OCI-LY1 (cell line): Measurements from ENCODE around the gene HRK.

Experiments
- H2AFZ ChIP-seq: fragments of 200-600 bp; sonication (generic), shearing (Covaris generic); 2 replicates; pipeline ENCODE4 v1.6.0; 2014; ENCODE audit warnings: antibody characterized with exemption, mild to moderate bottlenecking, low read length
- H3F3A ChIP-seq: fragments of 200-600 bp; sonication (generic), shearing (Covaris generic); 2 replicates; pipeline ENCODE4 v1.6.0; 2014; ENCODE audit warnings: mild to moderate bottlenecking, antibody characterized with exemption, low read length, moderate library complexity; ENCODE audit not compliant: insufficient read depth
- H3K27ac ChIP-seq: fragments of 200-600 bp; sonication (generic); 2 replicates; pipeline ENCODE4 v1.5.1; 2014; ENCODE audit warnings: low read length, mixed run types, mild to moderate bottlenecking, low read depth; ENCODE audit not compliant: poor library complexity, severe bottlenecking
- H3K27me3 ChIP-seq: fragments of 200-600 bp; sonication (generic); 2 replicates; pipeline ENCODE4 v1.6.0; 2014; ENCODE audit warnings: antibody characterized with exemption, mild to moderate bottlenecking, low read length, moderate library complexity; ENCODE audit not compliant: insufficient read depth
- H3K36me3 ChIP-seq: fragments of 200-600 bp; sonication (generic); 2 replicates; pipeline ENCODE4 v1.6.1; 2014; ENCODE audit warnings: mild to moderate bottlenecking, antibody characterized with exemption, low read length, moderate library complexity, mixed read lengths; ENCODE audit not compliant: insufficient read depth
- H3K4me1 ChIP-seq: fragments of 200-600 bp; sonication (generic); 2 replicates; pipeline ENCODE4 v1.5.1; 2014; ENCODE audit warnings: mild to moderate bottlenecking, low read length, moderate library complexity; ENCODE audit not compliant: insufficient read depth, severe bottlenecking
- H3K4me2 ChIP-seq: fragments of 200-600 bp; sonication (generic), shearing (Covaris generic); 2 replicates; pipeline ENCODE4 v1.6.1; 2014; ENCODE audit warnings: low read length
- H3K4me3 ChIP-seq: fragments of 200-600 bp; sonication (generic); 2 replicates; pipeline ENCODE4 v1.5.1; 2014; ENCODE audit warnings: low read length, low read depth, mild to moderate bottlenecking, mixed read lengths; ENCODE audit not compliant: poor library complexity, severe bottlenecking
- H3K79me2 ChIP-seq: fragments of 200-600 bp; shearing (Covaris generic); 2 replicates; pipeline ENCODE4 v1.6.1; 2016; ENCODE audit warnings: mixed run types, low read length, mixed read lengths; ENCODE audit not compliant: insufficient read depth
- H3K9ac ChIP-seq: fragments of 200-600 bp; sonication (generic), shearing (Covaris generic); 2 replicates; pipeline ENCODE4 v1.6.1; 2014; ENCODE audit warnings: mild to moderate bottlenecking, low read length, mixed read lengths
- H3K9me2 ChIP-seq: fragments of 200-600 bp; sonication (generic), shearing (Covaris generic); 2 replicates; pipeline ENCODE4 v1.6.1; 2014; ENCODE audit warnings: low read depth, mild to moderate bottlenecking, low read length, mixed read lengths
- H3K9me3 ChIP-seq: fragments of 200-600 bp; shearing (Covaris generic); 2 replicates; pipeline ENCODE4 v1.6.1; 2014; ENCODE audit warnings: low read length, mixed read lengths
- H4K20me1 ChIP-seq: fragments of 200-600 bp; sonication (generic), shearing (Covaris generic); 2 replicates; pipeline ENCODE4 v1.6.0; 2016; ENCODE audit warnings: mild to moderate bottlenecking, low read length; ENCODE audit not compliant: insufficient read depth
- CTCF ChIP-seq: fragments of 200-600 bp; sonication (generic), shearing (Covaris generic); IDR thresholded peaks from 2 replicates; pipeline ENCODE4 v1.5.1; 2017; ENCODE audit warnings: mild to moderate bottlenecking, antibody characterized with exemption, low read length, moderate library complexity, mixed read lengths
- EZH2 ChIP-seq: fragments of 200-600 bp; sonication (generic), shearing (Covaris generic); IDR thresholded peaks from 2 replicates; pipeline ENCODE4 v1.8.0; 2017; ENCODE audit warnings: borderline replicate concordance, mixed run types, mild to moderate bottlenecking, antibody characterized with exemption, low read length, moderate library complexity, mixed read lengths

Gene HRK

GRCh38 chr12:116882742-116883141 is 1.5 kb upstream of the HRK start:
- H3K9me2 ChIP-seq = no peaks in the 10 kb centered on the region
- no peaks in the 10 kb centered on the region for H3K27me3 ChIP-seq
- no peak overlapping the region for H2AFZ ChIP-seq
- H3K4me3 ChIP-seq = peak overlapping the region; percentile 71
- H3K27ac ChIP-seq = peak overlapping the region; percentile 72
- H3K9ac ChIP-seq = peak overlapping the region; percentile 84; the same call in 1 of the 2 replicates
- TF ChIP-seq EZH2 = no peak
- peak; percentile 65 for TF ChIP-seq CTCF
- peak overlapping the region; percentile 95 for H3K4me2 ChIP-seq
- H3K4me1 ChIP-seq = peaks cover 39% of the 10 kb centered on the region
- H4K20me1 ChIP-seq = no peaks in the 10 kb centered on the region
- peaks cover 26% of the 10 kb centered on the region for H3K79me2 ChIP-seq
- H3F3A ChIP-seq = no peaks in the 10 kb centered on the region
- H3K9me3 ChIP-seq = no peaks in the 10 kb centered on the region
- H3K36me3 ChIP-seq = peaks cover 17% of the 10 kb centered on the region

DNA sequence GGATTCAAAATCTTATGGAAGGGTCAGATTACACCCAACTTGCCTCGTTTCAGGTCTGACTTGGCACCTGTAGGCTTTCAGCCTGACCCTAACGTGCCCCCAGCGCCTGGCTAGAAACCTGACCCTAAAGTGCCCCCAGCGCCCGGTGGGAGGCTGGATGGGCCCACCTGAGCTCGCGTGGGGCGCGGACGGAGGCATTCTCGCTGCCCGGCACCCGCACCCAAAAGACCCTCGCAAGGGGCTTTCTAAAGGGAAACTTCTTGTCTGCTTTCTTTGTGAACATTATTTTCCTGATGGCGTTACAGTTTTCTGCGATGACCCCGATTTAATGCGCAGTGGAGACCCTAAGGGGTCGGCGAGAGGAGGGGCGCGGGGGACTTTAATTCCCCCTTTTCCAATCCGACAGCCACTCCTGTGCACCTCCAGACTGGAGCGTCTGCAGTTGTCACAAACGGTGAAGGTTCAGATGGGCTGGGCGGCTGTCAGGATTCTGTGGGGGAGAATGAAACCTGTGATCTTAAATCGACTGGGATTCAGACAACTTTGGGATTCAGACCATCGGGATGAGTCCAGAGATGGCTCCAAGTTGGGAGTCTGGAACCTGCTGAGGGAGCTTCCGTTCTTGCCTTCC is 751 bp upstream of the HRK start:
- Histone ChIP-seq H3K9me3 (no peaks in the 10 kb centered on the region), H3K27ac (peak overlapping the region; percentile 72), H3K4me1 (peaks cover 45% of the 10 kb centered on the region), H3F3A (no peaks in the 10 kb centered on the region), H3K4me2 (peak overlapping the region; percentile 95), H2AFZ (no peak overlapping the region), H3K79me2 (peaks cover 33% of the 10 kb centered on the region), H3K9me2 (no peaks in the 10 kb centered on the region), H3K27me3 (no peaks in the 10 kb centered on the region), H3K36me3 (peaks cover 24% of the 10 kb centered on the region), H3K4me3 (peak overlapping the region; percentile 71), H3K9ac (peak overlapping the region; percentile 84), H4K20me1 (no peaks in the 10 kb centered on the region)
- TF ChIP-seq CTCF (no peak), EZH2 (no peak)

GRCh38 chr12:116880817-116881324 is 370 bp downstream of the HRK start:
- no peaks in the 10 kb centered on the region for H3K9me2 ChIP-seq
- H2AFZ ChIP-seq = no peak overlapping the region
- peak overlapping the region; percentile 76 for H3K27ac ChIP-seq
- H3K4me1 ChIP-seq = peaks cover 45% of the 10 kb centered on the region
- H4K20me1 ChIP-seq = no peaks in the 10 kb centered on the region
- H3K4me2 ChIP-seq = peak overlapping the region; percentile 95
- peak; percentile 26 for TF ChIP-seq CTCF
- no peak for TF ChIP-seq EZH2
- H3K4me3 ChIP-seq = peak overlapping the region; percentile 86
- peaks cover 33% of the 10 kb centered on the region for H3K36me3 ChIP-seq
- H3K9ac ChIP-seq = peak overlapping the region; percentile 92
- H3K27me3 ChIP-seq = no peaks in the 10 kb centered on the region
- peaks cover 42% of the 10 kb centered on the region for H3K79me2 ChIP-seq
- no peaks in the 10 kb centered on the region for H3K9me3 ChIP-seq
- no peaks in the 10 kb centered on the region for H3F3A ChIP-seq
